ENCODE results near the gene BTG1.

GRCh38 chr12:92105110-92105509 lies 40.5 kb downstream of the BTG1 start:
- TF ChIP-seq CTCF (conservative IDR thresholded peaks at IDR 0.05 in 1 of 2, IDR thresholded peaks at IDR 0.05 in 1 of 2; ENCODE audit: extremely low read depth in 1 of 2, insufficient read depth in 1 of 2, low read depth in 1 of 2, low read length in 2 of 2) (no peak), EZH2 (IDR thresholded peaks at IDR 0.05; ENCODE audit: borderline replicate concordance, low read length) (no peak)
